Measurements from ENCODE around the gene SENP5.

Gene SENP5

DNA sequence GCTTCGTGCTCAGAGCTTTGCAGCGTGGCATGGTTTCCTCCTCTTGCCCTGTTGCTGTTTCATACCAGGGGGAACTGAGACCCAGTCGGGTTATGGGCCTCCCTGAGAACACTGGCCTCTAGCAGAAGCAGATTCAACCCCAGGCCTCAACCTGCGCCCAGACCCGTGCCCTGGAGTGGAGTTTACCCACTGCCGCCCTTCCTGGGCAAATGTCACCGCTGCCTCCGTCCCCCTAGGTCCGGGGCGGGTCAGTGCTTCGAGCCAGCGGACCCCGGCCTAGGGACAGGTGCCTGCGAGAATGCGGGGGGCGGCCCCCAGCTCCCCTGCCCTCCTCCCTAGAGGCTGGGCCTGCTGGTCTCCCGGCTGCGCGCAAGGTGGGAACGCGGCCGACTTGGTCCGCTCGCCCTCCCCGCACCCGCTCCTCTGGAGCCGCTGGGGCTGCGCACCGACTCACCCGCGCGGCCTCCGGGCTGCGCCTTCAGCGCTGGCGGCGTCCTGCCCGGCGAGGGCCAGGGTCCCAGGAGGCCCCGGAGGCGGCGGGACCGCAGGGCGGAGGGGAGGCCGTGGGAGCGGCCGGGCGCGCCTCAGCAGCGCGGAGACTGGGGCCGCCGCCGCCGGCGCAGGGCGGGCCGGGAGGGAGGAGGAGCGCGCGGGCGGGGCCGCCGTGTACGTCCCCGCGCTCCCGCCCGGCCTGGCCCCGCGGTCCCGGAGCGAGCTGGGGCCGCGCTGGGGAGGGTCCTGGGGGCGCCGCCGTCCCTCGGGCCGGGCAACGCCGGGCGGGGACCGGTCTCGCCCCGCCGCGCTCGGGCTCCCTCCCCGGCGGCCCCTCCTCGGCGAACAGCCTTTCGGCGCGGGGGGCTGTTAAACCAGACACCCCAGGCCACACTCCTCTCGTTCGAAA is 100.8 kb downstream of the SENP5 start, which contains the start of gene PIGZ:
PIGZ (minus strand) TSS at position 601 of the 901 bp plus-strand sequence. CDS start 16,802 bp downstream, outside the sequence.
- peak; percentile 66 for DNase-seq (ENCODE audit: low spot score)

DNA sequence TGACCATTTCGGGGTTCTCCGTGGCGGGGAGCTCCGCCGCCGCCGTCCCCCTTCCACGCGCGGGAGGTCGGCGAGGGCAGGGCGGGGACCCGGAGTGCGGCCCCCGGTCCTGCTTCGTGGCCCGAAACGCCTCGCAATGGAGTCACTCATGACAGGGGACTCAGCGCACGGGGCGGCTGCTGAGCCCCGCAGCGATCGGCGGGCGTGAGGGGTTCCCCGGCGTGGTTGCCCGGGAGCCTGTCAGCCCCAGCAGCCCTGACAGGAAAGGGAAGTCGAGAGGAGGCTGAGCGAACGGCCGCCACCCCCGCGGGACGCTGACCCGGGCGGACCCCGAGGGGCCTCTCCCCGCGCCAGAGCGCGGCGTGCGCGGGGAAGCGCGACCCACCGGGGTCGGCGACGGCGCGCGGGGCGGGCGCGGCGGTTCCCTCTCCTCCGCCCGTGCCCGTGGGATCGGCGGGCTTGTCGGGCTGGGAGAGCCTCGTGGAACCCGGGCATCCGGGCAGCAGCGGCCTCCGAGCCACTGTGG is 101.5 kb downstream of the SENP5 start:
- peak; percentile 66 for DNase-seq (ENCODE audit: low spot score)

DNA sequence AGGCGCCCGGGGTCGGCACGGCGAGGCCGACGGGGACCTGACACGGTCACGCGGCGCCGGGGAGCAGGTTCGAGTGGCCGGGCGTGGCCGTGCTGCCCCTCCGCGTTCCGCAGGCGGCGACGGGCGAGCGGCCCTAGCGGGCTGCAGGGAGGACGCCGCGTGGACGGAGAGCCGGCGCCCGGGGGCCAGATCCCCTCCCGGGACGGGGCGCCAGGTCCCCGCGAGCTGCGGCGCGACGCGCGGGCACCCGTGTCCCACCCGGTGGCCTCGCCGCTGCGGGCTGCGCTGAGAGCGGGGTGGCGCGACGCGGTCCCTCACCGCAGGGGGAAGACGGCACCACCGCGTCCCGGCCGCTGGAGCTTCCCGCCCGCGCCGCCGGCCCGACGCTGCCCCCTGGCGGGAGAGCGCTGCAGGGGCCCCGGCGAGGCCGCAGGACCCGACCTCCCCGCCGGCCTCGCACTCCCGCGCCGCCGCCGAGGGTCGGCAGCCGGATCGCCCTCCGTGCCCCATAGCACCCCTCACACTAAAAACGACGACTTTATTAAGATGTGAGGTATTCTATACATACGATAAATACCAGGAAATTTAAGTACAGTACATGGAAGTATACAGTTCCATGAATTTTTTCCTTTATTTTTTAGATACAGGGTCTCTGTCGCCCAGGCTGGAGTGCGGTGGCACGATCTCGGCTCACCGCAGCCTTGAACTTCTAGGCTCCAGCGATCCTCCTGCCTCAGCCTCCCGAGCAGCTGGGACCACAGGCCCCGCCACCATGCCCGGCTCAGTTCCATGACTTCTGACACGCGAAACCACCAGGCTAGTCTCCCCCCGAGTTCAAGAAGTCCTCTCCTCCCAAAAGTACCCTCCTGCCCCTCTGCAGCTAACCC is 102.2 kb downstream of the SENP5 start:
- peak; percentile 83 for DNase-seq (ENCODE audit: low spot score)

DNA sequence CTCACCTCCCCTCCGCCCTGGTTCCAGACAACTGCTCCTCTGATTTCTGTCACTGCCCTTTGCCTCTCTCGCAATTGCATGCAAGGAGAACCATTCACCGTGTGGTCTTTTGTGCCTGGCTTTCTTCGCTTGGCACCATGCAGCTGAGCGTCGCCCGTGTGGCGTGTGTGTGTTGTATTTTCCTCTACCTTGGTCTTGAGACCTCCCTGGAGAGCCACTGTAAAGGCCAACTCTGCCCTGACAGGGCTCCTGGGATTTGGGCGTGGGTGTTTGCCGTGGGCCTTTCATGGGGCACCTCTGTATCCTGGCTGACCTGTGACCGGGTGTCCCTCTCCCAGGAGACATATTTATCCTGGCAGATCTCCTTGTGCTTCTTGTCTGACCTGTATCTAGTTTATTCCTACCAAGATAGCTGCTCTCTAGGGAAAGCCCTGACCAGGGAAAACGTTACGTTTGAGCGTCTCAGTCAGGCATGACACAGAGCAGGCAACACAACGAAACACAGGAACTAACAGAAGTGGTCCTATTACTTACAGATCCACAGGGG is 102.9 kb downstream of the SENP5 start:
- DNase-seq (ENCODE audit: low spot score), result no peak

DNA sequence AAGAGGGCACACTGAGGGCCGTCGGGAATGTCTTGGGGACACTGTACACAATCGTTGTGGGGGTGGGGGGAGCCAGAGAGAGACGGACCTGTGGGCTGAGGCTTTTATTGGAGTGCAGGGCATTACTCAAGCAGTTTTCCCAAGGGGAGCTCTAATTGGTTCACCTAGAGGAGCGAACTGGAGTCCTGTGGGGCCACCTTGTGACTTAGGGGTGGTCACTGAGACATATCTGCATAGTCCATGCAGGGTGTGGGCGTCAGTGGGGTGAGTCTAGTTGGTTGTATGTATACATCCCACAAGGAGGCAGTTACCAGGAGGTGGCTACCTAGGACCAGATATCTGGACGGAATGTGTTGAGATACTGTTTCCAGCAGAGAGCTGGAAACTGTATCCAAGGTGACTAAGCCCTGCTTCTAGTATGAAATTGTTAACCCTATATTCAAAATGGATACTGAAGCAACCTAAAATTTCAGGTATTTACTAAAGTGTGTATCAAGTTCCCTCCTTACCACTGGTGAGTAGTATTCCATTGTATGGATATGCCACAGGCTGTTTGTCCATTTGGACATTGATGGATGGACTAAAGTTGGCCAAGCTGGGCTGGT is 103.5 kb downstream of the SENP5 start:
- DNase-seq (ENCODE audit: low spot score), result peak; percentile 36

DNA sequence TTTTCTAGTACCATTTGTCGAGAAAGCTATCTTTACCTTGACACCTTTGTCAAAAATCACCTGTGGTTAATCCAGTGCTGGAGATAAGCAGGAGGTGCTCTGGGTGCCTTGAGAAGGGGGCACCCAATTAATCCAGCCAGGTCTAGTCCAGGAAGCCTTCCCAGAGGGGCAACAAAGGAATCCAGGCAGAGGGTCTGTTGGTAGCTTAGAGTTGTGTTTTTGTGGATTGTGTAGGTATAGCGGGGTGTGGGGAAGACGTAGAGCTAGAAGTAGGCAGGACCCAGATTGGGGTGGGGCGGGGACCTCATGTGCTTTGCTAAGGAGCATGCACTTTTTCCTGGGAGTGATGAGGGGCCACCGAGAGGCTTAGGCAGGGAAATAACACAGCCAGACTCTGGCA is 106.9 kb downstream of the SENP5 start:
- peak; percentile 17 for DNase-seq (ENCODE audit: low spot score)

DNA sequence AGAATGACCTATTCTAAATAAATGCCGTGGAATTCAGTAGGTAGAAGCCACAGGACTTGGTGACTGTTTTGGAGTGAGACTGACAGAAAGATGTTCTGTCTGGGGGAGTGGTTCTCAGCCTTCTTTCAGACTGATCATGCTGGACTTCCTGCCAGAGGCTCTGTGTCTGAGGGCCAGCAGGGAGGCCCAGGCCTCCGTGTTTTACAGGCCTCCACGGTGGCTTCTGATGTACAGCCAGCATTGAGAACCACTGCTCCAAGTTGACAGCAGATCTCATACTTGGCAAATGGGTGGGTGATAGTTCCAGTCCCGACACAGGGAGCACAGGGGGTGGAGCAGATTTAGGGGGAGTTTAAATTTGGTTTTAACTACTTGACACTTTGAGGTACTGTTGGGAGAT is 107.6 kb downstream of the SENP5 start:
- DNase-seq (ENCODE audit: low spot score), result peak; percentile 52

DNA sequence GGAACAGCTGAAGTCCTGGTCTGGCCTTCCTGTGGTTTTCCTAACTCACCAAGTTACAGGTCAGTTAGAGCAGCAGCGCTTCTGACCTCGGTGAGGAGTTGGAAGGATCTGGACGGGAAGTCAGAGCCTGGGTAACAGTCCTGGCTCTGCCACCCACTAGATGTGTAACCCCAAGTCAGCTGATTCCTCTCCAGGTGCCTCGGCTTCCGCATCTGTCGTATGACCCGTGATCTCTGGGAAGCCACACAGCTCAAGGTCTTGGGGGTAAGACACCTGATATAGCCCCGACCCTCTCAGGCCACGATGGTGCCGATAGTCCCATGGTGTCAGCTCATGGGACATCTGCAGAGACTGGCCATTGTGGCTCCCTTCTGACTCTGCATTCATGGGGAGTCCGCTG is 109.2 kb downstream of the SENP5 start:
- peak; percentile 57 for DNase-seq (ENCODE audit: low spot score)

DNA sequence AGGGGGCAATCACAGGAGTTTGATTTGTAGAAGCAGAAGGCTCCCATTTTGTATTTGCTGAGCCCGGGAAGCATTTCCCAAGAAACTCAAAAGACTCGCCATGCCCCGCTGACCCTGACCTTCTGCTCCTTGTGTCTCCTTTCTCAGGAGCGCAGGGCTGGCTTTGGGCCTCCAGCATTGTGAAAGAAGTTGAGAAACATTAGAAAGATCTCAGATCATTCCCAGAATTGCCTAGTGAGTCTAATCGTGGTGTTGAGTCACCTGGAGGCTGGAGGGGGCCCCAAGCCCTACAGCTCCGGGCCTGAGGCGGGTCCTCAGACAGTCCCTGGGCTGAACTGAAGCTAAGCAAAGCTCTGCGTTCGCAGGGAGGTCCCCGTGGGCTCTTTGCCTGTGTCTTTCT is 111.8 kb downstream of the SENP5 start:
- DNase-seq (ENCODE audit: low spot score), result no peak

DNA sequence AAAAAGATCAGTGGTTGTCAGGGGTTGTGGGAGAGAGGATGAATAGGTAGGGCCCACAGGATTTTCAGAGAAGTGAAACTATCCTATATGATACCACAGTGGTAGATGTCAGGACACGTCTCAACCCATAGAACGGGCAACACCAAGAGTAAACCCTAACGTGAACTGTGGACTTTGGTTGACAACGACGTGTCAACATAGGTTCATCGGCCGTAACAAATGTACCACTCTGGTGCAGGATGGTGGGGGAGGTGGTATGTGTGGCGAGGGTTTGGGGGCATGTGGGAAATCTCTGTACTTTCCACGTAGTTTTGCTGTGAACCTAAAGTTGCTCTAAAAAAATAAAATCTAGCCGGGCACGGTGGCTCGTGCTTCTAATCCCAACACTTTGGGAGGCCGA is 113.9 kb downstream of the SENP5 start:
- peak; percentile 25 for DNase-seq (ENCODE audit: low spot score)

DNA sequence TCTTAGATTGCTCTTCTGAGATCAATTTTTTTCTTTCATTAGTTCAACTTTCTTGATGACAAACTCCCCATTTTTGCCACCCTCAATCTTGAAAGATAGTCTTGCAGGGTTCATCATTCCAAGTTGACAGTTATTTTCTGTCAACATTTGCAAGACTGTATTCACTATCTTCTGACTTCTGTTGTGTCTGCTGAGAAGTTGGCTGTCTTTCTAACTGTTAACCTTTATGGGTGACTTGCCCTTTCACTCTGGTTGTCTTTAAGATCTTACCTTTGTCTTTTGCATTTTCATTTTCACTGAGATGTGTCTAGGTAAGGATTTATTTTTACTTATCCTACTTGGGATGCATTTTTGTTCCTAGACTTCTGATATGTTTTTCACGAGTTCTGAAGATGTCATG is 115.5 kb downstream of the SENP5 start:
- no peak for DNase-seq (ENCODE audit: low spot score)

Data from left forelimb (tissue), 1 donor.